B cell (primary cell): ENCODE measurements around the gene MARF1. TPM values are rescaled to one million over a fixed set of nuclear protein-coding genes. Genes with fewer than 3 reads are reported as not detected.

Experiments
- ATAC-seq: fragments of 200-7000 bp; cut with Tn5 transposase; one replicate; pipeline ENCODE4 v1.10.0; 2021; ENCODE audit warnings: low read depth, mild to moderate bottlenecking, moderate number of reproducible peaks, moderate library complexity
- CTCF ChIA-PET: fragments of 350-600 bp; sonication (Branson Sonifier 250); formaldehyde crosslinking; loops from one replicate; lab custom pipeline; 2021; ENCODE audit warnings: antibody characterized with exemption, inconsistent platforms; lab: Charles Lee
- POLR2A ChIA-PET: fragments of 350-600 bp; sonication (Branson Sonifier 250); formaldehyde crosslinking; loops from one replicate; lab custom pipeline; 2021; ENCODE audit warnings: antibody characterized with exemption; lab: Charles Lee
- DNase-seq: peaks from one replicate; pipeline ENCODE4 v3.0.0; 2013
- H2AFZ ChIP-seq: 2 replicates; pipeline ENCODE4 v1.6.1; 2012; ENCODE audit warnings: mild to moderate bottlenecking, low read depth, low read length; ENCODE audit not compliant: insufficient read depth, poor library complexity, severe bottlenecking
- H3K27ac ChIP-seq, 2 donors: 1 replicate in 1 of 2; 2 replicates in 1 of 2; pipeline ENCODE4 v1.5.1; 2012 to 2013; ENCODE audit warnings: low read length in 2 of 2, mild to moderate bottlenecking in 2 of 2, moderate library complexity in 1 of 2
- H3K27me3 ChIP-seq, 4 experiments: fragments of 200-600 bp in 1 of 4; sonication (generic) in 1 of 4; replicated peaks in 1 of 4; 1 replicate in 2 of 4; 2 replicates in 2 of 4; pipeline versions ENCODE4 v1.6.1 to v1.7.0; 2013 to 2016; ENCODE audit warnings: low read length in 3 of 4, mild to moderate bottlenecking in 2 of 4, mixed read lengths in 1 of 4, moderate library complexity in 1 of 4; ENCODE audit not compliant: insufficient read depth in 4 of 4, control insufficient read depth in 3 of 4; ENCODE audit errors: control extremely low read depth in 1 of 4
- H3K36me3 ChIP-seq, 2 experiments: replicated peaks in 1 of 2; 1 replicate in 1 of 2; 2 replicates in 1 of 2; pipeline versions ENCODE4 v1.6.1 to v1.7.1; 2013; ENCODE audit warnings: low read length in 1 of 2; ENCODE audit not compliant: insufficient read depth in 2 of 2, control insufficient read depth in 1 of 2; ENCODE audit errors: control extremely low read depth in 1 of 2, extremely low read depth in 1 of 2
- H3K4me1 ChIP-seq, 2 donors: fragments of 200-600 bp in 1 of 2; sonication (generic) in 1 of 2; 1 replicate in 1 of 2; 2 replicates in 1 of 2; pipeline versions ENCODE4 v1.5.1 to v1.6.1; 2013 to 2017; ENCODE audit warnings: low read length in 2 of 2; ENCODE audit not compliant: control insufficient read depth in 2 of 2, insufficient read depth in 2 of 2
- H3K4me2 ChIP-seq: replicated peaks from 2 replicates; pipeline ENCODE3; 2012; ENCODE audit warnings: mild to moderate bottlenecking, low read depth, low read length; ENCODE audit not compliant: poor library complexity, severe bottlenecking
- H3K4me3 ChIP-seq, 5 experiments: fragments of 200-600 bp in 1 of 5; sonication (generic) in 1 of 5; 1 replicate in 3 of 5; 2 replicates in 2 of 5; pipeline versions ENCODE4 v1.5.1 to v1.7.0; 2011 to 2016; ENCODE audit warnings: low read length in 4 of 5, mild to moderate bottlenecking in 4 of 5, low read depth in 2 of 5, control low read depth in 1 of 5, moderate library complexity in 1 of 5; ENCODE audit not compliant: insufficient read depth in 1 of 5; ENCODE audit errors: control extremely low read depth in 1 of 5, extremely low read depth in 1 of 5
- H3K79me2 ChIP-seq: fragments of 200-600 bp; sonication (generic); one replicate; pipeline ENCODE4 v1.6.0; 2016; ENCODE audit warnings: low read length; ENCODE audit not compliant: control insufficient read depth, insufficient read depth
- H3K9ac ChIP-seq: fragments of 200-600 bp; sonication (generic); 2 replicates; pipeline ENCODE4 v1.6.1; 2017; ENCODE audit warnings: mild to moderate bottlenecking, low read length, moderate library complexity
- H3K9me3 ChIP-seq, 3 donors: one replicate each; pipeline versions ENCODE4 v1.6.1 to v1.7.1; 2013; ENCODE audit warnings: low read length in 2 of 3; ENCODE audit not compliant: control insufficient read depth in 2 of 3, insufficient read depth in 1 of 3; ENCODE audit errors: control extremely low read depth in 1 of 3
- H4K20me1 ChIP-seq: 2 replicates; pipeline ENCODE4 v1.6.0; 2012; ENCODE audit warnings: mild to moderate bottlenecking, low read length; ENCODE audit not compliant: insufficient read depth, control insufficient read depth, poor library complexity, severe bottlenecking
- H3K27ac Mint-ChIP-seq: one replicate; pipeline ENCODE4 v1.8.0; 2021; ENCODE audit warnings: mixed read lengths
- H3K27me3 Mint-ChIP-seq: one replicate; pipeline ENCODE4 v1.8.0; 2021; ENCODE audit warnings: mixed read lengths
- H3K4me1 Mint-ChIP-seq: one replicate; pipeline ENCODE4 v1.8.0; 2021; ENCODE audit warnings: mixed read lengths
- H3K4me3 Mint-ChIP-seq: one replicate; pipeline ENCODE4 v1.8.0; 2021; ENCODE audit warnings: mixed read lengths
- H3K9me3 Mint-ChIP-seq: one replicate; pipeline ENCODE4 v1.8.0; 2022; ENCODE audit warnings: mixed read lengths; ENCODE audit not compliant: insufficient read depth
- EZH2 ChIP-seq: IDR thresholded peaks from 2 replicates; pipeline ENCODE4 v1.6.1; 2012; ENCODE audit warnings: borderline replicate concordance, low read depth, mild to moderate bottlenecking, moderate library complexity, low read length; ENCODE audit not compliant: insufficient read depth, poor library complexity, severe bottlenecking
- WGBS: methylation state at CpG from one replicate; pipeline ENCODE4 v1.1.5; 2013; ENCODE audit warnings: missing lambda C conversion rate; ENCODE audit not compliant: insufficient coverage; 5-methylcytosine and 5-hydroxymethylcytosine counted together
- intact Hi-C: fragments of 100-400 bp; cut with micrococcal nuclease; formaldehyde crosslinking; loops from one replicate; pipeline ENCODE4 v1.10.0; 2022
- polyA plus RNA-seq: library from polyadenylated mRNA; depleted of rRNA; stranded (reverse); fragments of >200 nt; gene quantifications from 2 replicates; pipeline ENCODE4 v1.2.3, GENCODE V29; 2012
- total RNA-seq, 2 donors: library from RNA; stranded (reverse); fragments of 120-200 nt in 1 of 2; gene quantifications; 1 replicate in 1 of 2; 2 replicates in 1 of 2; pipeline versions ENCODE4 v1.2.3 to v1.2.4, GENCODE V29; 2013 to 2022
- TF ChIP-seq, protein P1 (sequence below): fragments of 200-600 bp; IDR thresholded peaks from one replicate; pipeline ENCODE4 v1.8.0; 2022; ENCODE audit warnings: antibody characterized with exemption, mild to moderate bottlenecking

Gene MARF1
- total and polyA plus RNA-seq, 2 donors (not counting 1 experiment from before 2014, with no cell fraction given): 68.0 to 366 TPM

DNA sequence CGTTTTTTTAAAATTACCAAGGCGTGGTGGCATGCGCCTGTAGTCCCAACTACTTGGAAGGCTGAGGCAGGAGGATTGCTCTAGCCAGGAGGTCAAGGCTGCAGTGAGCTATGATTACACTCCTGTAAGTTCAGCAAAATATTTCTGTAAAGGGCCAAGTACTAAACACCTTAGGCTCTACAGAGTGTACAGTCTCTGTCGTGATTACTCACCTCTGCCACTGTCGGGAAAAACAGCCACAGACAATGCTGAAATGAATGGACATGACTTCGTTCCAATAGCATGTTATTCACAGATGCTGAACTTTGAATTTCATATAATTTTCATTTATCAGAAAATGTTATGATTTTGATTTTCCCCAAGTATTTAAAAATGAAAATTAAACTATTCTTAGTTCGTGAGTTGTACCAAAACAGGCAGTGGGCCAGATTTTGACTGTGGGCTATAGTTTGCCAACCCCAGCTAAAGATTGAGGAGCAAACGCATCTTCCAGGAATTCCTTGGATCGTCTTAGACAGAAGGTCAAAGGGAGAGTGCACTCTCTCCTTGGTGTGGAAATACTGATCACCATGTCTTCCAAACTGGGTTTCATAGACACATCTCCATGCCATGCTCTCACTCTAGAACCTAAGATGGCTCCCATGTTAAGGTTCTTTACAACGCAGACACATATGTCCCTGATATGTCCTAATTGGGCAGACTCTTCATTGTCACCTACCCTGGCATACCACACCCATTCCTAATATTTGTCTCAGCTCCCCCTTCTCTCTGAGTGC lies 89.5 kb downstream of the MARF1 start:
- Histone ChIP-seq H3K36me3 (no peaks in the 10 kb centered on the region), H3K27ac (no peak overlapping the region), H3K4me1 (no peaks in the 10 kb centered on the region), H4K20me1 (no peaks in the 10 kb centered on the region), H3K9ac (no peak overlapping the region), H2AFZ (no peak overlapping the region), H3K4me2 (no peak overlapping the region), H3K4me3 (no peak overlapping the region), H3K79me2 (no peaks in the 10 kb centered on the region), H3K9me3 (peaks cover 0 to 3% (median 0%) of the 10 kb centered on the region in 3 donors), H3K27me3 (no peaks in the 10 kb centered on the region)
- DNase-seq (no peak), ATAC-seq (no peak)
- WGBS: 100% methylated on average over 6 of the region's 10 CpGs
- H3K4me1 Mint-ChIP-seq: peaks cover 3% of the 10 kb centered on the region
- no peaks in the 10 kb centered on the region for H3K9me3 Mint-ChIP-seq
- TF ChIP-seq EZH2: no peak
- TF ChIP-seq, protein P1, sequence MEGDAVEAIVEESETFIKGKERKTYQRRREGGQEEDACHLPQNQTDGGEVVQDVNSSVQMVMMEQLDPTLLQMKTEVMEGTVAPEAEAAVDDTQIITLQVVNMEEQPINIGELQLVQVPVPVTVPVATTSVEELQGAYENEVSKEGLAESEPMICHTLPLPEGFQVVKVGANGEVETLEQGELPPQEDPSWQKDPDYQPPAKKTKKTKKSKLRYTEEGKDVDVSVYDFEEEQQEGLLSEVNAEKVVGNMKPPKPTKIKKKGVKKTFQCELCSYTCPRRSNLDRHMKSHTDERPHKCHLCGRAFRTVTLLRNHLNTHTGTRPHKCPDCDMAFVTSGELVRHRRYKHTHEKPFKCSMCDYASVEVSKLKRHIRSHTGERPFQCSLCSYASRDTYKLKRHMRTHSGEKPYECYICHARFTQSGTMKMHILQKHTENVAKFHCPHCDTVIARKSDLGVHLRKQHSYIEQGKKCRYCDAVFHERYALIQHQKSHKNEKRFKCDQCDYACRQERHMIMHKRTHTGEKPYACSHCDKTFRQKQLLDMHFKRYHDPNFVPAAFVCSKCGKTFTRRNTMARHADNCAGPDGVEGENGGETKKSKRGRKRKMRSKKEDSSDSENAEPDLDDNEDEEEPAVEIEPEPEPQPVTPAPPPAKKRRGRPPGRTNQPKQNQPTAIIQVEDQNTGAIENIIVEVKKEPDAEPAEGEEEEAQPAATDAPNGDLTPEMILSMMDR: no peak
- ChIA-PET POLR2A (no interaction called here), CTCF (interaction anchor here (0.5 kb wide), 1 partner anchor 509 kb away, joined by 3 read pairs; no protein-coding TSS in a partner anchor)
- no peaks in the 10 kb centered on the region for H3K27me3 Mint-ChIP-seq
- intact Hi-C loops: no loop called here
- H3K27ac Mint-ChIP-seq: no peak overlapping the region
- H3K4me3 Mint-ChIP-seq: no peak overlapping the region

DNA sequence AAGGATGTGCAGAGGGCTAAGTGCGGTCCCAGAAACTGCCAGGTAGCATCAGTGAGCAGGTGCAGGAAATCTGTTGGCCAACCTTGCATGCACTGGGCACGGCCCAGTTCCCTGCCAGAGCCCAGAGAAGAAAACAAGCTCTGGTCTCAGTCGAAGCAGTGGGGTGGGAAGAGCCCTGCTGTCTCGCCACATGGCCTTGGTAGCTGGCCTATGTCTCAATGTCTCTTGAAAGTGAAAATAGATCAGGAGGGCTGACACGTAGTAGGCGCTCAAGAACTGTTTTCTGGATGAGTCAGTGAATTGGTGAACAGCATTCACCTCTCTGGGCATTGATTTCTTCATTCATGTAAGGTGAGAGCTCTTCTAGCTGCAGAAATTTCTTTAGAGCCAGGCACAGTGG lies 90.4 kb downstream of the MARF1 start:
- CTCF ChIA-PET: no interaction called here
- H3K9me3 Mint-ChIP-seq: no peaks in the 10 kb centered on the region

More for the DNA sequence above, 90.4 kb downstream of the MARF1 start:
- H3K27ac Mint-ChIP-seq: no peak overlapping the region
- Histone ChIP-seq H3K27me3 (no peaks in the 10 kb centered on the region), H3K4me1 (no peaks in the 10 kb centered on the region), H4K20me1 (no peaks in the 10 kb centered on the region), H3K79me2 (no peaks in the 10 kb centered on the region), H3K9ac (no peak overlapping the region), H3K4me2 (no peak overlapping the region), H2AFZ (no peak overlapping the region), H3K27ac (no peak overlapping the region), H3K4me3 (no peak overlapping the region), H3K9me3 (peaks cover 0 to 3% (median 0%) of the 10 kb centered on the region in 3 donors), H3K36me3 (no peaks in the 10 kb centered on the region)
- H3K4me1 Mint-ChIP-seq: peaks cover 3% of the 10 kb centered on the region
- TF ChIP-seq, protein P1: no peak
- no peak for TF ChIP-seq EZH2
- no peak for DNase-seq
- H3K4me3 Mint-ChIP-seq: no peak overlapping the region
- H3K27me3 Mint-ChIP-seq: no peaks in the 10 kb centered on the region
- POLR2A ChIA-PET: no interaction called here
- ATAC-seq: no peak
- intact Hi-C loops: no loop called here
- 83% methylated on average over 6 of the region's 6 CpGs for WGBS
